Upper lobe of left lung (tissue), 6 donors: Measurements from ENCODE around the gene NT5C. TPM values are rescaled to one million over a fixed set of nuclear protein-coding genes. Genes with fewer than 3 reads are reported as not detected.

Experiments
- ATAC-seq, 2 donors: fragments of 200-7000 bp; cut with Tn5 transposase; one replicate each; pipeline ENCODE4 v1.9.1; 2022; ENCODE audit warnings: mild to moderate bottlenecking in 2 of 2, moderate library complexity in 2 of 2; ENCODE audit not compliant: low FRiP score in 2 of 2
- DNase-seq, 2 donors: peaks; one replicate each; pipeline ENCODE4 v3.0.0-alpha.2; 2019 to 2020
- H3K27ac ChIP-seq, 4 donors: fragments of 200-600 bp; sonication (generic); one replicate each; pipeline ENCODE4 v1.5.1; 2016 to 2019
- H3K27me3 ChIP-seq, 4 donors: fragments of 200-600 bp; sonication (generic); one replicate each; pipeline ENCODE4 v1.5.1; 2017 to 2019
- H3K36me3 ChIP-seq, 4 donors: fragments of 200-600 bp; sonication (generic); one replicate each; pipeline ENCODE4 v1.5.1; 2016 to 2019
- H3K4me1 ChIP-seq, 4 donors: fragments of 200-600 bp; sonication (generic); one replicate each; pipeline ENCODE4 v1.5.1; 2018 to 2019
- H3K4me3 ChIP-seq, 4 donors: fragments of 200-600 bp; sonication (generic); one replicate each; pipeline ENCODE4 v1.5.1; 2017 to 2019; ENCODE audit warnings: mild to moderate bottlenecking in 2 of 4, moderate library complexity in 1 of 4
- H3K9me3 ChIP-seq, 4 donors: fragments of 200-600 bp; sonication (generic); one replicate each; pipeline ENCODE4 v1.5.1; 2018 to 2019
- EP300 ChIP-seq, 4 donors: sonication (generic); formaldehyde crosslinking; IDR thresholded peaks; one replicate each; pipeline ENCODE4 v1.5.1; 2017; ENCODE audit warnings: antibody characterized with exemption in 4 of 4, control low read depth in 2 of 4
- POLR2A ChIP-seq, 4 donors: fragments of 450-650 bp; IDR thresholded peaks; one replicate each; pipeline ENCODE4 v1.5.1; 2016 to 2017; ENCODE audit warnings: antibody characterized with exemption in 4 of 4, mild to moderate bottlenecking in 2 of 4
- POLR2AphosphoS5 ChIP-seq, 2 donors: sonication (generic); formaldehyde crosslinking; IDR thresholded peaks; one replicate each; pipeline ENCODE4 v1.5.1; 2017; ENCODE audit warnings: antibody characterized with exemption in 2 of 2
- WGBS, 2 donors: methylation state at CpG; one replicate each; pipeline ENCODE4 v1.1.5; 2017 to 2018; 5-methylcytosine and 5-hydroxymethylcytosine counted together
- total RNA-seq, 6 donors: library from RNA; depleted of rRNA in 4 of 6; stranded (reverse); fragments of >200 nt in 4 of 6; gene quantifications; one replicate each; pipeline versions ENCODE4 v1.1.0 to v1.2.1, GENCODE V29; 2016 to 2021
- TF ChIP-seq, protein P1 (sequence below), 6 experiments: fragments of 450-650 bp in 4 of 6; fragments of 200-600 bp in 2 of 6; sonication (generic) in 2 of 6; IDR thresholded peaks; one replicate each; pipeline ENCODE4 v1.5.1; 2016 to 2019; ENCODE audit warnings: antibody characterized with exemption in 6 of 6
- donor health status: DM: no; HTN: no; CAD: no; lungs with moderate emphysema.
- donor health status: DM: no; HTN: yes; CAD: no; lungs with severe emphysema.

NT5C gene
- total RNA-seq, 6 donors from 2014 or later, result 46.4 to 113 (median 76.6) TPM

DNA sequence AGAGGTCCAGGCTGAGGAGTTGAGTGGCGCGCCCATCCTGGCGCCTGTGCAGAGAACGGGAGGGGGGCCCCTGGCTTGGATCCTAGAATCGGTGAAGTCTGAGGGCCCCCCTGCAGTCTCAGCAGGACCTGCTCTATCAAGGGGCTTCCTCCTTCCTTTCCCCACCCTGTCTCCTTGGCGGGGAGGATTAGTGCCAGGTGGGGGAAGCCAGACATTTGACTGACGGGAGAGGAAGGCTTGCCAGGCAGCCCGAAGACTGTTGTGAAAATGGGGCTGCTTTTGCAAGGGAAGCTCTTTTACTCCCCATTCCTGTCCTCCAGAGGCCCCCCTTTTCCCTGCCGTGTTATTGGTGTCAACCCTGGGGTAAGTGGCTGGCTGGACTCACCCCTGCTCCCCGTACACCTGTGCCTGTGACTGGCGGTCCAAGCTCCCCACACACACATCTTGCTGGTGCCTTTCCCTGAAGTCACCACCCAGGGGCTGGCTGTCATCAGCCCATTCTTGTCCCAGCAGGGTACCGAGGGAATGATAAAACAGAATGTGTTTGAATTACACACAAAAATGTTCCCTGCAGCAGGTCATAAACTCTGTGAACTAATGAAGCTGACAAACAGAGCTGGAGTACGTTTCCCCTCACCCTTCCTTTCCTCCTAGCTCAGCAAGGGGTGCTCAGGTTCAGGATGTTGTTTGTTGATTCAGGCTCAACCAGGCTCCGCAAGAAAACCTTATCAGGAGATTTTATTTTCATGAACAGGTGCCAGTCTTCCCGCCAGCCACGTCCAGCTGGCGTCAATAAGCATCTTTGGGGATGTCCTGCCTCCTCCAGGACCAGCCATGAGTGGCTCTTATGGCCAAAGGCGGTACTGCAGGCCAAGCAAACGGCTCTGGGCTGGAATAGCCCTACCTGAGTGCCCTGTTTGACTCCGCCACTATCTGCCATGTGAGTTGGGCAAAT is 26.1 kb downstream of the NT5C start:
- WGBS, 2 donors, result 63 to 65% methylated on average over 18 to 20 of the region's 20 CpGs
- peak in 1 of 2 donors; percentile 85 for DNase-seq

GRCh38 chr17:75103601-75104554 is 27.7 kb downstream of the NT5C start:
- Histone ChIP-seq H3K4me1 (peaks cover 1 to 26% (median 18%) of the 10 kb centered on the region in 4 donors), H3K9me3 (no peaks in the 10 kb centered on the region), H3K36me3 (peaks cover 9 to 48% (median 24%) of the 10 kb centered on the region in 4 donors), H3K27me3 (no peaks in the 10 kb centered on the region), H3K27ac (peak overlapping the region; percentile 4 to 70 (median 39)), H3K4me3 (no peak overlapping the region)
- ATAC-seq (peak in 1 of 2 donors; percentile 77), DNase-seq (peak in 1 of 2 donors; percentile 59)
- TF ChIP-seq, protein P1, sequence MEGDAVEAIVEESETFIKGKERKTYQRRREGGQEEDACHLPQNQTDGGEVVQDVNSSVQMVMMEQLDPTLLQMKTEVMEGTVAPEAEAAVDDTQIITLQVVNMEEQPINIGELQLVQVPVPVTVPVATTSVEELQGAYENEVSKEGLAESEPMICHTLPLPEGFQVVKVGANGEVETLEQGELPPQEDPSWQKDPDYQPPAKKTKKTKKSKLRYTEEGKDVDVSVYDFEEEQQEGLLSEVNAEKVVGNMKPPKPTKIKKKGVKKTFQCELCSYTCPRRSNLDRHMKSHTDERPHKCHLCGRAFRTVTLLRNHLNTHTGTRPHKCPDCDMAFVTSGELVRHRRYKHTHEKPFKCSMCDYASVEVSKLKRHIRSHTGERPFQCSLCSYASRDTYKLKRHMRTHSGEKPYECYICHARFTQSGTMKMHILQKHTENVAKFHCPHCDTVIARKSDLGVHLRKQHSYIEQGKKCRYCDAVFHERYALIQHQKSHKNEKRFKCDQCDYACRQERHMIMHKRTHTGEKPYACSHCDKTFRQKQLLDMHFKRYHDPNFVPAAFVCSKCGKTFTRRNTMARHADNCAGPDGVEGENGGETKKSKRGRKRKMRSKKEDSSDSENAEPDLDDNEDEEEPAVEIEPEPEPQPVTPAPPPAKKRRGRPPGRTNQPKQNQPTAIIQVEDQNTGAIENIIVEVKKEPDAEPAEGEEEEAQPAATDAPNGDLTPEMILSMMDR (IDR thresholded peaks at IDR 0.05), result no peak
- TF ChIP-seq POLR2AphosphoS5 (IDR thresholded peaks at IDR 0.05) (peak in 1 of 2 donors; percentile 25), EP300 (IDR thresholded peaks at IDR 0.05) (peak in 1 of 4 donors; percentile 6), POLR2A (IDR thresholded peaks at IDR 0.05) (no peak)
- WGBS, 2 donors, result 81% methylated on average over 14 of the region's 14 CpGs

More for the DNA sequence above, 26.1 kb downstream of the NT5C start:
- peak in 1 of 4 donors; percentile 6 for TF ChIP-seq POLR2A (IDR thresholded peaks at IDR 0.05)
- TF ChIP-seq EP300 (IDR thresholded peaks at IDR 0.05), result peak in 1 of 4 donors; percentile 66
- TF ChIP-seq POLR2AphosphoS5 (IDR thresholded peaks at IDR 0.05), result peak in 1 of 2 donors; percentile 36
- TF ChIP-seq, protein P1 (IDR thresholded peaks at IDR 0.05), result peak; percentile 74 to 90 (median 81)
- peak; percentile 57 to 74 for ATAC-seq
- Histone ChIP-seq H3K4me1 (peaks cover 6 to 35% (median 25%) of the 10 kb centered on the region in 4 donors), H3K27me3 (no peaks in the 10 kb centered on the region), H3K36me3 (peaks cover 3 to 33% (median 9%) of the 10 kb centered on the region in 4 donors), H3K27ac (peak overlapping the region in 3 of 4 donors; percentile 28 to 70 (median 43)), H3K4me3 (no peak overlapping the region), H3K9me3 (no peaks in the 10 kb centered on the region)

DNA sequence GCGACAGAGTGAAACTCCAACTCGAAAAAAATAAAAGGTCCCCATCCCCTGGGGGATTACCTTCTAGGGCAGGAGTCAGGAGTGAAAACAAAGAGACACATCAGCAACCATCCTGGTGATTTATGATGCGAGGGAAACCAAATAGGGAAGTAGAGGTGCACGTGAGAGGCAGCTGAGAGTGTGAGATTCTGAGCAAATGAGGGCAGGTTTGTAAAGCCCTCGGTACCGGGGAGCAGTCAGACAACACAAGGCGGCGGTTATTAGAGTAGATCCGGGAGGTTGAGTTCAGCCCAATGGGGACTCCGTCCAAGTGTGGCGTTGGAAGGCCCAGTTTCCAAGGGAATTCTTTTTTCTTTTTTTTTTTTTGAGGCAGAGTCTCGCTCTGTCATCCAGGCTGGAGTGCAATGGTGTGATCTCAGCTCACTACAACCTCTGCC is 29.1 kb downstream of the NT5C start:
- Histone ChIP-seq H3K27ac (no peak overlapping the region), H3K36me3 (peaks cover 9 to 63% (median 32%) of the 10 kb centered on the region in 4 donors), H3K9me3 (no peaks in the 10 kb centered on the region), H3K27me3 (no peaks in the 10 kb centered on the region), H3K4me3 (no peak overlapping the region), H3K4me1 (peaks cover 0 to 22% (median 14%) of the 10 kb centered on the region in 4 donors)
- 73 to 79% methylated on average over 12 of the region's 12 CpGs for WGBS, 2 donors
- DNase-seq, result peak in 1 of 2 donors; percentile 59
- no peak for ATAC-seq
- no peak for TF ChIP-seq POLR2A (IDR thresholded peaks at IDR 0.05)
- no peak for TF ChIP-seq EP300 (IDR thresholded peaks at IDR 0.05)
- TF ChIP-seq, protein P1 (IDR thresholded peaks at IDR 0.05), result no peak
- TF ChIP-seq POLR2AphosphoS5 (IDR thresholded peaks at IDR 0.05), result no peak

DNA sequence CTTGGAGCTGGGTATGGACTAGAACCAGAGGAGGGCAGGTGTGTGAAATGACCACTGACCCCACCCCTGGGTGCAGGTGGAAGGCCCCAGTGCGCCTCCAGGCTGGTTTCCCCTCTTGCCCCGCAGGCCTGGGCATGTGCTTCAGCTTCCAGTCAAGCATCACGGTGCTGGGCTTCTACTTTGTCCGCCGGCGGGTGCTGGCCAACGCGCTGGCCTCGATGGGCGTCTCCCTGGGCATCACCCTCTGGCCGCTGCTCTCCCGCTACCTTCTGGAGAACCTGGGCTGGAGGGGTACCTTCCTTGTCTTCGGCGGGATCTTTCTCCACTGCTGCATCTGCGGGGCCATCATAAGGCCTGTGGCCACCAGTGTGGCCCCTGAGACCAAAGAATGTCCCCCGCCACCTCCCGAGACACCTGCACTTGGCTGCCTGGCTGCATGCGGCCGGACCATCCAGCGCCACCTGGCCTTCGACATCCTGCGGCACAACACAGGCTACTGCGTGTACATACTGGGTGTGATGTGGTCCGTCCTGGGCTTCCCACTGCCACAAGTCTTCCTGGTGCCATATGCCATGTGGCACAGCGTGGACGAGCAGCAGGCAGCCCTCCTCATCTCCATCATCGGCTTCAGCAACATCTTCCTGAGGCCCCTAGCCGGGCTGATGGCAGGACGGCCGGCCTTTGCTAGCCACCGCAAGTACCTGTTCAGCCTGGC is 31.5 kb downstream of the NT5C start:
- no peak for ATAC-seq
- TF ChIP-seq EP300 (IDR thresholded peaks at IDR 0.05) (no peak), POLR2A (IDR thresholded peaks at IDR 0.05) (no peak), POLR2AphosphoS5 (IDR thresholded peaks at IDR 0.05) (no peak)
- TF ChIP-seq, protein P1 (IDR thresholded peaks at IDR 0.05), result no peak
- H3K9me3 ChIP-seq, result no peaks in the 10 kb centered on the region
- H3K4me3 ChIP-seq, result no peak overlapping the region
- H3K36me3 ChIP-seq, result peaks cover 9 to 57% (median 31%) of the 10 kb centered on the region in 4 donors
- no peak overlapping the region for H3K27ac ChIP-seq
- WGBS, 2 donors, result 97 to 98% methylated on average over 21 to 28 of the region's 31 CpGs
- H3K4me1 ChIP-seq, result peaks cover 10 to 38% (median 27%) of the 10 kb centered on the region in 4 donors
- H3K27me3 ChIP-seq, result no peaks in the 10 kb centered on the region
- no peak for DNase-seq
